HG03103 (cell line): ENCODE data around the gene PIP5K1C.

ENCODE experiments used
- ATAC-seq: cut with Tn5 transposase; IDR thresholded peaks from one replicate; pipeline ENCODE4 v1.9.1; 2021; ENCODE audit warnings: low read depth; ENCODE audit not compliant: unreplicated experiment

The PIP5K1C gene

DNA sequence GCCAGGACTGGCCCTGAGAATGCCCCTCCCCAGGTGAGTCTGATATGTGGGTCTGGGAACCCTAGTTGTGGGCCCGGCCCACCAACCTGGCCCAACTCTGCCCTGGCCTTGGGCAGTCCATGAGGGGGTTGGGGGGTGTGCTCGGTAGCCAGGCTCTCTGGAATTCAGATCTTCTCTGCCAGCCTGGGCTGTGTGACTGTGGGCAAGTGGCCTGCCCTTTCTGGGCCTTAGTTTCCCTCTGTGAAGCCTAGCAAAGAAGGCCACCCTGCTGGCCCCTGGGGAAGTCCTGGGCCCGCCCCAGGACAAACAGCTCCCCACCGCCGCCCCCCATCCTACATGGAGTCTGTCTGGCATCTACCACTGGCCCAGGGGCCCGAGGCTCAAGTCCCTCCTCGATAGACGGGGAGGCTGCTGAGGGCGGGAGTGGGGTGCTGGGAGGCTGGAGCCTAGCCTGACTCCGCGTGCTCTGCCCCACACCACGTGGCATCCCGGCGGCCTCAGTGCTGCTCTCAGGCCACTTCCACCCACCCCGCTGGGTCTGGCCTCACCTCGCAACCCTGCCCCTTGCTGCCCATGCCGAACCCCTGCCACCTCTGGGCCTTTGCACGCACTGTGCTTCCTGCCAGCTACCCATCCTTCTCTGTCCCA lies 85.3 kb downstream of the PIP5K1C start:
- ATAC-seq = no peak

DNA sequence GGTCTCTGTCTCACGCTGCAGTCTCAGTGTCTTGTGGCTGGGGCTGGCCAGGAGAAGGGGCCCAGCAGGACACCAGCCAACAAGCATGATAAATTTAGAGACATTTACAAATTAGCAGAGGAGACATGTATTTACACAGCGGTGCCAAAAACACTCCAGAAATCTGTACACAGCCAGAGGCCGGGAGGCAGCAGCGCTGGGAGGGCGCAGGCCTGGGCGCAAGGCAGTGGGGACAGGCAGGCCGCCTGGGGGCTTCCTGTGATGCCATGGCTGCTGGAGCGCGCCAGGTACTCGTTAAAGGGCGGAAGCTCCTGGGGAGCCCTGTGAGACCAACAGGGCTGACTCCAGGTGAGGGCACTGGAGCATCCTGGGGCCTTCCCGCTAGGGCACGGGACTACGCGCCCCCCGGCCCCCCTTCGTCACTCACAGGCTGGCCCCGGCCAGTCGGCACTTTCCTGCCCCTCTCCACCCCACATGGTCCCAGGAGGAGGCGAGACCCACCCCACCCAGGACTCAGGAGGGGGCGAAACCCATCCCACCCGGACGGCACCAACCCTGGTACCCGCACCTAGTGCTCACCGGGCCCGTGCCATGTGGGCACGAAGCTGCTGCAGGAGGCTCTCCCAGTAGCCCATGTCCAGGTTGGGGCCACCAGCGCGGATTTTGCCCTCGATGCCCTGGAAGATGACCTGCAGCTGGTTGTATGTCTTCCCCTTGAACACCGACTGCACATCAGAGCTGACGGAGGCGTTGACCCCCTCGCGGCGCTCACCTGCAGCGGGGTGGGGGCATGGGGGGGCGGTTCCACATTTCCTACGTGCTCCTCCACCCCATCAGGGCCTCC lies 86.2 kb downstream of the PIP5K1C start:
- ATAC-seq = no peak

DNA sequence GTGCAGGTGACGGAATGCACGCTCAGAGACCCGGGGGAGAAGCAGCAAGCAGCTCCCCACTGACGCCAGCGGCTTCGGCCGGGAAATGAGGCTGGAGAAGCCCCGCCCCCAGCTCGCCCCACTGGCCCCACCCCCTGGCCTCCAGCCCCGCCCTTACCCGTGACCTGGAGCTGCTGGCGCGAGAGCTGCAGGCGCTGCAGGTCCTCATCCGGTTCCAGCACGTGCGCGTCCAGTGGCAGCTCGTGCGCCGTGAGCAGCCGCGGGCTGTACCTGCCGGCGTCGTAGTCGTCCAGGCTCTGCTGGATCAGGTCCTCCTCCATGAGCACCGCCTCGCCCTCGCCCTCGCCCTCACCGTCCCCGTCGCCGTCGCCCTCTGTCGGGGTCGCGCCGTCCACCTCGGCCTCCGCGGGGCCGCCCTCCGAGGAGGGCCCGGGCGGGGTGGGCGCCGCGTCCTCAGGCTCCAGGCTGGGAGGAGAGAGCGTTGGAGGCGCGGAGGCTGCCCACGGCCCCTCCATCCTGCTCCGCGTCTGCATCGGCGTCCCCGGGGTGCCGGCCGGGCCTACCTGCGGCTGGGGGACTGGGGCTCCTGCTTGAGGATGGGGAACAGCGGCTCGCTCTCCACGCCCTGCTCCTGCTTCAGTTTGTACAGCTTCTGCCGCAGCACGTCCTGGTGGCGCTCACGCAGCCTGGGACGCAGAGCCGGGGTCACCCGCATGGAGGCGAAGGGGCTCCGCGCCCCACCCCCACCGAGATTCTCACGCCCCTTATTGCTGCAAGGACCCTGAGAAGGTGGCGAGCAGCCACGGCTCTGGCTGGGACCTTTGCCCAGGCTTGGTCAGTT lies 87.1 kb downstream of the PIP5K1C start:
- ATAC-seq = no peak

DNA sequence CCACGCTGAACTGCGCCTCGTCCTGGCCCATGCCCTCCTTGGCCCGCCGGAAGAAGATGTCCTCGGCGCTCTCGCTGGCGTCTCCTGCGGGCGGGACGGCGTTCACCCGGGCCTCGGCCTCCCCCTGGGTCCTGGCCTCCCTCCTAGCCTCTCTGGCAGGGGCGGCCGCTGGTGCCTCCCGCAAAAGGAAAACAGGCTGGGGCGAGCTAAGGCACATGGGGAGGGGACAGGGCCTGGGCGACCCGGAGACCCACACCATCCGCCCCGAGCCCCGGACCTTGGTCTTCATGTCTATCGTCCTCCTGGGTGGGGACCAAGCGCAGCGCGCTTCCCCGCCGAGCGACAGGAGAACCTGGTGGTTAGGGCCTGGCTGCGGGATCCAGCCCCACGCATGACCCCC lies 87.9 kb downstream of the PIP5K1C start:
- ATAC-seq = no peak

DNA sequence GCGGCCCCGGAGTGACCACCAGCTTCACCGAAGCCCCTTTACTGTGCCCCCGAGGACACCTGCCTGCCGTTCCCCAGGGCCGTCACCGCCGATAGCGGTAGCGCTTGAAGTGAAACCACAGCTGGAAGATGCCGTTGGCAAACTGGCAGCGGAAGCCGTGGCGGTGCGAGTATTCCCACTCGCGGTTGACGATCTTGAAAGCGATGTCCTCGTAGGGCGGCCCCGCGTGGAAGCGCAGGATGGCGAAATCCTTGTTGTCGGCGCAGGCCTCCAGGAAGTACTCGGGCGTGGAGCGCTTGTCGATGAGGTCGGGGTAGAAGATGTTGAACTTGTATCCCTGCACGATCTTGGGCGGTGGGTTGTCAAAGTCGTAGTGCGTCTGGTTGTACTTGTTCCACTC lies 88.4 kb downstream of the PIP5K1C start:
- no peak for ATAC-seq

DNA sequence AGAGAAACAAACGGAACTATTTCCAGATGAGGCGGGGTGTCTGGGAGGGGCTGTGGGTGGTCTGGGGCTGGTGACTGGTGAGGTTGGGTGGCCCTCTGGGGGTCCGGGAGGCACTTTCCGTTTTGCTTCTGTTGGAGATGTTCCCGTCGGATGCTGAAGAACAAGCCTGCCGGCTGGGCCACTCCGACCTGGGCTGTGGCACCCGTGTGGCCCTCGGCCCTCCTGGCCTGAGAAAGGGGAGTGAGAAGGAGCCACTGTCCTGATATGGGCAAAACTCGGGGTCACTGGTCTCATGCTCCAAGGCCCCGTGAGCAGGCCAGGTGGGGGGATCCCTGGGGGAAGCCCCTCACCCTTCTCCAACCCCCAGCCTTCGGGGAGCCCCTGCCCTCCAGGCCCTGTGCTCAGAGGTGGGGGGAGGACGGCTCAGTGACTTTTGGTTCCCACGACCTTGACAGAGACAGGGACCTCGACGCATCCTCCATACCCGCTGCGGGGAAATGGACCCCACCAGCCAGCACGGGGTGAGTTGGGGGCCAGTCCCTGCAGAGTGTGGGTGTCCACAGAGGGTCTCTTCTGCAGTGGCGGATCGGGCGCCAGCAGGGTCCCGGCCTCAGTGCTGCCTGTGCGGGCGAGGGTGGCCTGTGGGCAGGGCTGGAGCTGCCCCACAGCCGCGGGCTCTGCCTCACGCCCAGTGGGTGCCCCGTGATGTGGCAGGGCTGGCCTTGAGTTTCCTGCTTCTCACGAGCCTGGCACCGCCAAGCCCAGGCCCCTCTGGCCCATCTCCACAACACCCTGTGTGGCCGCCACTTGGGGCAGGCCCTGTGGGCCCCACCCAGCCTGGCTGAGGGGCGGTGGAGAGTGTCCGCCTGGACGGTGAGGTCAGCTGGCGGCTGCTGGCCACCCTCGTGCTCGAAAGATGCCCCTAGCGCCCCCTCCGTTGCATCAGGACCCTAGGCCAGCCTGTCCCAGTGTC lies 89.2 kb downstream of the PIP5K1C start:
- no peak for ATAC-seq

DNA sequence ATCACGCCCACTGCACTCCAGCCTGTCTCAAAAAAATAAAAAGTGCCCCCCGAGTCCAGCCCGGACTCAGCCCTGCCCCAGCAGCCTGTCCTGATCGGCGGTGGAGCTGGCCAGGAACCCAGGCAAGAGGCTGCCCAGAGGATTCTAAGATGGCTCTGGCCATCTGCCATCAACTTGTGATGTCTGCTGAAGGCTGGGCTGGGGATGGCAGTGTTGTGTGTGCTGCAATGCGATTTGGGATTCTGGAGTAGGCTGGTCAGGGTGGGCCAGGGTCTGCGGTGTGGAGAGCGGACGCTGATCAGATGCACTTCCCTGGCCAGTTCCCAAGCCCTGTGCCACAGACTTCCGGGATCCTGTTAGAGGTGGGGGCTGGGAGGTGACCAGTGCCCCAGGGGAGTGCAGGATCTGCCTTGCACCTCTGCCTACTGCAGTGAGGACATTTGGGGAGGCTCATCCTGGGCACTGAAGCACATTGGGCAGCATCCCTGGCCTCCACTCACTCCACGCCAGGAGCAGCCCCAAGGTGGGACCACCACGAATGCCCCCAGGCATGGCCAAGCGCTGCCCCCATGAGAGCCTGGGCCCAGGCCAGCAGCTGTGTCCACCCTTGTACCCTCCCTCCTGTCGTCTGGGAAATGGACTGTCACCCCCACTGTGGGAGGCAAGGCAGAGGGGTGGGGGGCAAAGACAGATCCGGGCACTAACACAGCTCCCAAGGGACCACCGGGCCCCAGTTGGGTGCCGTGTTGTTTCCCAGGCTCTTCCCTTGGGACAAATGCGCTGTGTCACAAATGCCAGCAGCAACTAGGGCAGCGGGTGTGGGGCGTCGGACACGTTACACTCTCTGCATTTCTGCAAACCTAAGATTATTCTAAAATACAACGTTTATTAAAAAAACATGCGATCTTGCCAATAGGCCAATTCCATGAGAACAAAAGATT lies 90.2 kb downstream of the PIP5K1C start:
- ATAC-seq = no peak

DNA sequence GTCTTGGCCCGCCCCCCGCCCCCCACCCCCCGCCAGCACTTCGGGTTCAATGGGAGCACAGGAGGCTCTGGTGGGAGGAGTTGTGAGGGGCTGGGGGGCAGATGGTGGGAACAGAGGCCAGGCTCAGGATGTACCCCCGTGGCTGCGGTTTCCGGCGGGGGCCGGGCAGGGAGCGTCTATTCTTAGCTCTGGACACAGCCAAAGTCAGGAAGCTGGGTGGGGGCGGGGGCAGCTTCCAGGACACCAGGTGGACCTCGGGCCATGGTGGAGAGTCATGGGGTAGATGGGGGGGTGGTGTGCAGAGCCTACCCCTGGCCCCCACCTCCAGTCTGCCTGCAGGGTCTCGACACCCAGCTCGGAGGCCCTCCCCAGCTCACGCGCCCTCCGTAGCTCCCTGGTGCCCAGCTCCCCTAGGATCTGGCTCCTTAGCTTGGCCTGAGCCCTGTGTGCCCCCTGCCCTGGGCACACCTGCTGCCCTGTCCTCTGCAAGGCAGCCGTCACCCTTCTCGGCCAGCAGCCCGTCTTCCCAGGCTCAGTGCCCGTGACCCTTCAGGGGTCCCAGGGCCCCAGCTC lies 91.4 kb downstream of the PIP5K1C start:
- no peak for ATAC-seq

DNA sequence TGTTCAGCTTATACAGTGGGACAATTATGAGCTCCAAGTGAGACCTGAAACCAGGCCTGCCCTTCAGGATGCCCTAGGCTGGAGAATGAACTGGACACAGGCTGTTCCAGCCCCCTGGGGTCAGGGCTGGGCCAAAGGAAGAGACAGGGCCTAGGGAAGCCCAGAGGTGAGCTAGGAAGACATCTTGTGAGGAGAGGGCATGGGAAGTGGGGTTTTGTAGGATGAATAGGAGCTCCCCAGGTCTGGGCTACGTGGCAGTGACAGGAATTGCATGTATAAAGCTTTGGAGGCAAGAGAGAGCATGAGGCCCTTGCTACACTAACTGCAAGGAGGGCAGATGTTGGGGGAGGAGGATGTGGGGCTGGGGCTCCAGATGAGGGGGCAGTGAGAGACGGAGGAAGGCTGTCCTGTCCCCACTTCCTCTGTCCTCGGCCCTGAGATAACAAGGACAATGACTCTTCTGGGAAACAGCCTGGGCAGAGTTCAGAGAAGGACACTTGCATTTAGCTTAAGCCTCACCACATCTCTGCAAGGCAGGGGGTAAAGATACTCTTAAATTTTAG lies 92.1 kb downstream of the PIP5K1C start:
- no peak for ATAC-seq

DNA sequence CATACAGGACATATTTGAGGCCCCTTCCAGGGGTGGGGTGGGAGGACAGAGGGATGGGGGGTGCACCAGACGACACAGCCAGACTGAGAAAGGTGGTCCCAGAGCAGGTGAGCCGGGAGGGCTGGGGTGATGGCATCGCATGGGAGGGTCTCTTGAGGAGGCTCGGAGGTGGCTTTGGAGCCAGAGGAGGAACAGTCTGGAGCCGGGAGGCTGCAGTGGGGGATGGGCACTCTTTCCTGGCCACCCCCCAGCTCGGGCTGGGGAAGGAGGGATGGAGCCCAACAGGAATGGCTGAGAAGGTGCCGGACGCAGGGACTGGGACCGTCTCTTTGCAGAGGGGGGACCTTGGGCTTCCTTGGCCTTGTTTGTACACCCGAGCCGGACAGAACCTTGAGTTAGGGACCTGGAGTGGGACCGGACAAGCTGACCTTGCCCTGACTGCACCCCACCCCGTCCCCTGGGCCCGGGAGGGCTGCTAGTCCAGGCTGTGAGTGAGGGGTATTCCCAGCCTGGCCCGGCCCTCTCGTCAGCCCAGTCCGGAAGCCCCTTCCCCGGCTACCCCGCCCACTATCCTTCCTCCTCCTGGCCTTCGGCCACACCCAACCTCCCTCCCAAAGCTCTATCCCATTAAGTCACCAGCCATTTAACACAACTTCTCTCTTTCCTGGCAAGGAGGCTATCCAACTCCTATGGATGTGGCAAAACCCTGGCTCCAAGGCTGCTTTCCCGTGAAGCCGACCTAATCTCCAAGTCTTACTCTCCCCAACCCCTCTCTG lies 92.8 kb downstream of the PIP5K1C start:
- no peak for ATAC-seq

DNA sequence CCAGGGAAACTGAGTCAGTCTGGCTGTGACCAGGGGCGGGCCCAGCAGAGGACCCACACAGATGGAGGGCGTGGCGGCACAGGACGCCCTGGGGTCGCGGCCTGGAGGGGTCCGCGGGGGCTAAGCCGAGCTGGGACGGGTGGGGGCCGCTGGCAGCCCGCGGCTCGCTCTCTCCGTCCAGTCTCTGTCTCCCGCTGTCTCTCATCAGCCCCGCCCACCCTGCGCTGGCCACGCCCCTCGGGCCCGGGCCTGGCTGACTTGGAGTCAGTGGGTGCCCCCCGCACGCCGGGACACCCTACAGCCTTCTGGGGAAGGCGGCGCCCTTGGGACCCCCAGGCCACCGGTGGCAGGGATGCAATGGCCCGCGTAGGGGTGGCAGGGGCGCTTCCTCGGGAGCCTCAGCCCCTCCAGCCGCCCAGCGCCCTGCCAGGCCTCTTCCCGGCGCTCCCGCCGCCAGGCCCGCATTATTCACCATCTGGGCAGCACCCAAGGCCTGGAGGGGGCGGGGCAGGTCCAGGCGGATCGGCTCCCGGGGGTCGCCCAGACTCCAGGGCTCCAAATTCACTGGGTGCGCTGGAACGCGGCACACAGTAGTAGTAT lies 93.5 kb downstream of the PIP5K1C start, which contains the start of gene TBXA2R:
Gene TBXA2R (minus strand): TSS at position 186 of the 600 bp plus-strand sequence. CDS start 6,241 bp downstream, outside the sequence.
- no peak for ATAC-seq

DNA sequence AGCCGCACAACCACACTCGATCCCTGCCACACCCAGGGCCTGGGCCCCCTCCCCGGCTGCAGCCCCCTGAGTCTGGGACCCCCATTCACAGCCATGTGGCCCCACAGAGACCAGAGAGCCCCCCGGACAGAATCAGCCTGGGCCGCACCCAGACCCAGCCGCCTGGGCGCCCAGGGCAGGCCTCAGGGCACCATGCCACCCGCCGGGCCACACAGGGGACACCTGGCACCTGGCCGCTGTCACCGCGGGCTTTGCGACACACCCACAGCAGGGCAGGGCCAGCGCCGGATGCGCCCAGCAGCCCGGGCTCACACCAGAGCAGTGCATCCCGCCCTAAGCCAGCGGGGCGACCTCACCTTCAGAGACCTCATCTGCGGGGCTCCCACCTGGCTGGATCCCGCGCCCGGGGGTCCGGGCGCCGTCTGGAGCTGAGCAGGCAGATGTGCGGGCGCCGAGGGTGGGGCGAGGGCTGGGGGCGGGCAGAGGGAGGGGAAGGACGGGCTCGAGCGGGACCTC lies 94.0 kb downstream of the PIP5K1C start:
- no peak for ATAC-seq

DNA sequence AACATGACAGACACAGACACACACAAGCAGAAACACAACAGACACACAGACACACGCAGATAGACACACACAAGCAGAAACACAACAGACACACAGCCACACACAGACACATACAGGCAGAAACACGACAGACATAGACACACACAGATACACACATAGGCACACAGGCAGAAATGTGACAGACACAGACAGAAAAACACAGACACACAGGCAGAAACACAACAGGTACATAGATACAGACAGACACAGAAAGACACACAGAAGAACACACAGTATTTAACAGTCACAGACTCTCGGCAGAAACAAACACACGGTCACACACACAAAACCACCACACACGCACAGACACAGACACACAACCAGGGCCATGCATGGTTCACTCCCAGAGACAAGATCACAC lies 94.5 kb downstream of the PIP5K1C start:
- ATAC-seq = no peak

DNA sequence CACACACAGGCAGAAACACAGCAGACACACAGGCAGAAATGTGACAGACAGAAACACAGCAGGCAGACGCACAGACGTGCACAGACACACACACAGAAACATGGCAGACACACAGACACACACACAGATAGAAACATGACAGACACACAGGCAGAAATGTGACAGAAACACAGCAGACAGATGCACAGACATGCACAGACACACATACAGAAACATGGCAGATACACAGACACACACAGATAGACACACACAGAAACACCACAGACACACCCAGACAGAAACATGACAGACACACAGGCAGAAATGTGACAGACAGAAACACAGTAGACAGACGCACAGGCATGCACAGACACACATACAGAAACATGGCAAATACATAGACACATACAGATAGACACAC lies 94.9 kb downstream of the PIP5K1C start:
- no peak for ATAC-seq

DNA sequence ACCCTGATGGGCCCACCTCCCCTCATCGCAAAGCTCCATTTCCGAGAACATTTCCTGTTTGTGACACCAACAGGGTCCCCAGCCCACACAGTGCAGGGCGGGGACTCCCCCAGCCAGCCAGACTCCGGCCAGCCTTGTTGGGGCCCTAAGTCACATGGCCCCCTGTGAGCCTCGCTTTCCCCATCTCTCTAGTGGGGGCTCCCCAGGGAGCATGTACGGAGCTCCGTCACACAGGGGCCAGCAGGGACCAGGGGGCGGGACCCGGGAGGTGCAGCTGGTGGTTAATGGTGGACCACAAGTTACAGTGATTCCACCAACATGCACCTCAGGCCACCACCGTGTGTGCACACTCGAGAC lies 95.3 kb downstream of the PIP5K1C start:
- ATAC-seq = no peak

DNA sequence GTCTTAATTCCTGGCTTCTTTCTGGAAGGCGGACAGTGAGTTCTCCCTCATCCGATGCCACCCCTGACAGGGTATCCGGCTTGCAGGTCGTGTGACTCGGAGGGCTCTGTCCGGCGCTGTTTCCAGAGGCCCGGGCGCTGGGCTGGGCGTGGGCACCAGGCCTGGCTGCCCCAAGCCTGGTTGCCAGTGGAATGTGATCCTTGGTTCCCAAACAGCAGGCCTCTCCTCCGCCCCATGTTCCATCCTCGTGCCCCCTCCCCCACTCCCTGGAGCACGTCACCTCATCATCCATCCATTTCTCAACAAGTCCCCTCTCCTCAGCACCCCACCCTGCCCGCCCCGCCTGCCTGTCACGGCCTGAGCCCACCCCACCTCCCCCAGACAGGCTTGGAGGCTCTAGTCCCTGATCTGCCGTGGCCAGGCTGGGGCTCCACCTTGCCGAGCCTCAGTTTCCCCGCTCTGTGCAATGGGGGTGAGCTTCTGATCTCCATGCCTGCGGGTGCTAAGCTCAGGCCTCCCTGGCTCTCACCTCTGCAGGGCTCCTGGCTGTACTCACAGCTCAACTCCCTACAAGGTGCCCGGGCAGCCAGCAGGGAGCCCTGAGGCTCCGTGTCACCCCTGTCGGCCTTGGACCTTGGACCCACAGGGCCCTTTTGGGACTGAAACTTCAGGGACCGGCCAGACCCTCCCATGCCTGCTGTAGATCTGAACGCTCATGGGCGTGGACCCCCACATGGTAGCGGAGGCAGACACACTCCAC lies 95.9 kb downstream of the PIP5K1C start:
- no peak for ATAC-seq
